Endometrium (tissue), 2 donors: ENCODE data around the gene ANKH.
"Not testable (repeated sequence)": the region's sequence is repeated elsewhere in the genome, so short reads cannot be mapped to it uniquely, and the experiment has no call there.

ENCODE experiments used
- FAIRE-seq: peaks from 2 replicates; lab custom pipeline; 2012; peaks lifted over from hg19 to GRCh38; lab: Jason Lieb, UNC
- donor health status: control.
- donor health status: control.

Gene ANKH

GRCh38 chr5:14882658-14883580, 11.3 kb upstream of the ANKH start:
- FAIRE-seq = no peak

GRCh38 chr5:14881826-14882225, 10.2 kb upstream of the ANKH start:
- no peak for FAIRE-seq

- no peak for FAIRE-seq
These were observed 9.1 kb upstream of the ANKH start for GRCh38 chr5:14880688-14881087.

- no peak for FAIRE-seq
These were observed 8.5 kb upstream of the ANKH start for GRCh38 chr5:14879937-14880589.

- FAIRE-seq = no peak
These were observed 7.8 kb upstream of the ANKH start for GRCh38 chr5:14879393-14879792.

GRCh38 chr5:14878192-14878591, 6.6 kb upstream of the ANKH start:
- not testable (repeated sequence) for FAIRE-seq

- no peak for FAIRE-seq
These were observed 4.5 kb upstream of the ANKH start for GRCh38 chr5:14876095-14876494.

- no peak for FAIRE-seq
These were observed 2.2 kb upstream of the ANKH start for GRCh38 chr5:14873790-14874189.

GRCh38 chr5:14873093-14873492, 1.5 kb upstream of the ANKH start:
- no peak for FAIRE-seq

- no peak for FAIRE-seq
These were observed 752 bp upstream of the ANKH start for GRCh38 chr5:14872070-14872989.

- FAIRE-seq = peak; percentile 4
These were observed 1.0 kb downstream of the ANKH start for GRCh38 chr5:14870337-14871213.

GRCh38 chr5:14869668-14870164, 1.9 kb downstream of the ANKH start:
- FAIRE-seq = no peak

GRCh38 chr5:14869233-14869632, 2.3 kb downstream of the ANKH start:
- FAIRE-seq = no peak

- FAIRE-seq = no peak
These were observed 2.8 kb downstream of the ANKH start for GRCh38 chr5:14868771-14869170.

- FAIRE-seq = no peak
These were observed 7.3 kb downstream of the ANKH start for GRCh38 chr5:14864181-14864812.

- no peak for FAIRE-seq
These were observed 8.5 kb downstream of the ANKH start for GRCh38 chr5:14863105-14863504.

GRCh38 chr5:14861123-14861765, 10.3 kb downstream of the ANKH start:
- FAIRE-seq = no peak

- no peak for FAIRE-seq
These were observed 11.6 kb downstream of the ANKH start for GRCh38 chr5:14859980-14860379.

GRCh38 chr5:14859150-14859549, 12.4 kb downstream of the ANKH start:
- no peak for FAIRE-seq

- FAIRE-seq = no peak
These were observed 16.2 kb downstream of the ANKH start for GRCh38 chr5:14855366-14855765.
